NOMO-1 treated with DMSO at 0.1 percent for 48 hours (cell line): Measurements from ENCODE around the gene PDE8A.

ENCODE experiments used
- DNase-seq: peaks from one replicate; lab custom pipeline; 2025; ENCODE audit not compliant: unreplicated experiment; lab: John Stamatoyannopoulos, UW

Gene PDE8A

GRCh38 chr15:85071061-85071460, 89.4 kb downstream of the PDE8A start:
- no peak for DNase-seq

- DNase-seq = no peak
Observed at GRCh38 chr15:85071504-85071903, 89.8 kb downstream of the PDE8A start.

DNA sequence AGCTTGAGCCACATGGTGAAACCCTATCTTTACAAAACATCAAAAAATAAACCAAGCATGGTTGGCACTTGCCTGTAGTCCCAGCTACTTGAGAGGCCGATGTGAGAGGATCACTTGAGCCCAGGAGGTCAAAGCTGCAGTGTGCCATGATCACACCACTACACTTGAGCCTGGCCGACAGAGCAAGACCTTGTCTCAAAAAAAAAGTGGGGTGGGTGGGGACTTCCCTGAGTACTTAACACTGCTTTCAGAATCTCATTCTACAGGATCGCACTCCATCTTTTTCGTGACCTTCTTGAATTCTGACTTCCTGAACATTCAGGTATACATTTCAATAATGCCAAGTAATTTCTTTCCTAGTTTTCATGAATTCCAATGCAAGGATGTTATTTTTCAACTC, 91.3 kb downstream of the PDE8A start:
- no peak for DNase-seq

GRCh38 chr15:85073556-85074194, 92.0 kb downstream of the PDE8A start:
- no peak for DNase-seq

DNA sequence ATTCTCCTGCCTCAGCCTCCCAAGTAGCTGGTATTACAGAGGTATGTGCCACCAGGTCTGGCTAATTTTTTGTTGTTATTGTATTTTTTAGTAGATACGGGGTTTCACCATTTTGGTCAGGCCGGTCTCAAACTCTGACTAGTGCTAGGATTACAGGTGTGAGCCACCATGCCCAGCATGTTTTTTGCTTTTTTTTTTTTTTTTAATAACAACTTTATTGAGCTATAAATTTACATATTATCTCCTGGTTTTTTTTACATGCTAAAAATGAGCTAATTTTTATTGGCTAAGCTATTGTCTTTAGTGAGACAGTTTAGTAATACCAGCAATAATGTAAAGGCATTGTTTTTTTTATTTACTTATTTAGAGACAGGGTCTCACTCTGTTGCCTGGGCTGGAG, 105.2 kb downstream of the PDE8A start:
- DNase-seq = no peak

DNA sequence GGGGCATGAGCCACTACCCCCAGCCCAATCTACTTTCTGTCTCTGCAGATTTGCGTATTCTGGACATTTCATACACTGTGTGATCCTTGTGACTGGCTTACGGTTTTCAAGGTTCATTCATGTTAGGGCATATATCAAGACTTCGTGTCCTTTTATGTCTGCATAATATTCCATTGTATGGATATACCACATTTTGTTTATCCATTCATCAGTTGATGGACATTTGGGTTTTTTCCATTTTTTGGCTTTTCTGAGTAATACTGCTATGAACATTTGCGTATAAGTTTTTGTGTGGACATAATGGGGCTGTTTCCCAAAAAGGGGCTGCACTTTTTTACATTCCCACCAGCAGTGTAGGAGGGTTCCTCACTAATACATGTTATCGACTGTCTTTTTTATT, 106.6 kb downstream of the PDE8A start:
- DNase-seq = no peak

DNA sequence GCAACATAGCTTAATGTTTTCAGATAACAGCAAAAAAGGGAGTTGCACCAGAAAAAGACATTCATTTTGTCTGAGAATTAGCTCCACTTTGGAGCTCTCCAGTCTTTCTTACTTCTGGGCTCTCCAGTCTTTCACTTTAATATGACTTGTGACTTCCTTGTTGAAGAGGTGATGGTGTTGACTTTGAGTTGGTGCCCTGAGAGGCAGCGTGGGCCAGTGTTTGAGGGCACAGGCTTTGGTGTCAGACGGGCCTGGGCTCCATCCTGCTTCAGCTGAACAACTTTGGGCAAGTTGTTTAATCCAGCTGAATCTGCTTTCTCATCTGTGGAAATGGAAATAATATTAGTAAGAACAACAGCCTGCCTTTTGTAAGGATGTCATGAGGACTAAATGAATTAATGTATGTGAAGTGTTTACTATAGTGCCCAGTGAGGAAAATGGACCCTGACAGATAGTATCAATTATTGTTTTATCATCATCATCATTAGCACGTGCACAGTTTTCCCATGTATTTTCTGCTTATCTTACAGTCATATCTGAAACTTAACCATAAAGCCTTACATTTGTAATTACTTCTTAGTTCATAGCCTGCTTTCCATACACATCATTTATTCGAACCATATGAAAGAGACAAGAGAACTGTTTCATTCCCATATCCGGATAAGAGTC, 108.4 kb downstream of the PDE8A start:
- no peak for DNase-seq

- DNase-seq = no peak
Observed at GRCh38 chr15:85091990-85092389, 110.3 kb downstream of the PDE8A start.

GRCh38 chr15:85094685-85095084, 113.0 kb downstream of the PDE8A start:
- no peak for DNase-seq

DNA sequence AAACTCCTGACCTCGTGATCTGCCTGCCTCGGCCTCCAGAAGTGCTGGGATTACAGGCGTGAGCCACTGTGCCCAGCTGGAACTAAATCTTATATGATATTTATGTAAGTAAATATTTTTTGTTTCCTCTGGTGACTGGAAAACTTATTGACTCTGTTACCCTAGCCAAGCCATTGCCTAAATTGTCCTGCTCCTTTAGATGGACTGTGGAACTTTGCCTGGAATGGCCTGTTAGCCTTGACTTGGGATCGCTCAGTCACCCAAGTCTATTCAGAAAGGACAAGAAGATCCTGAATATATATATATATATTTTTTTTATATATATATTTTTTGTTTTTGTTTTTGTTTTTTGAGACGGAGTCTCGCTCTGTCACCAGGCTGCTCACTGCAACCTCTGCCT, 113.9 kb downstream of the PDE8A start:
- no peak for DNase-seq

GRCh38 chr15:85097250-85097649, 115.6 kb downstream of the PDE8A start:
- DNase-seq = no peak

DNA sequence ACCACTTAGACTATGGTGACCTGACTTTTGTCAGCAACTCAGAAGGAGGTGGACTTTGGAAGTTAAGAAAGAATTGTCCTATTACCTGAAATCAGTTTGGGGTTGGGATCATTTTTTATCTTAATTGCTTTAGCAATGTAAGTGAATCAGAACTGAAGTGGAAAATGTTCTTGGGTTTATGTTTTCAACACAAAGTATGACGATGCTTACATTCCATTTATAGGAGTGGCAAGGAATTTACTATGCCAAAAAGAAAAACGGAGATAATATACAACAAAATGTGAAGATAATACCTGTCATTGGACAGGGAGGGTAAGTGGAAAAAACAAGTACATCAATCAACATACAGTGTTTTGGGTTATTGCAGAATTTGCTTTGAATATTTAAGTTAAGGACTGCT, 116.1 kb downstream of the PDE8A start:
- DNase-seq = no peak

- no peak for DNase-seq
Observed at GRCh38 chr15:85099195-85099803, 117.6 kb downstream of the PDE8A start.

DNA sequence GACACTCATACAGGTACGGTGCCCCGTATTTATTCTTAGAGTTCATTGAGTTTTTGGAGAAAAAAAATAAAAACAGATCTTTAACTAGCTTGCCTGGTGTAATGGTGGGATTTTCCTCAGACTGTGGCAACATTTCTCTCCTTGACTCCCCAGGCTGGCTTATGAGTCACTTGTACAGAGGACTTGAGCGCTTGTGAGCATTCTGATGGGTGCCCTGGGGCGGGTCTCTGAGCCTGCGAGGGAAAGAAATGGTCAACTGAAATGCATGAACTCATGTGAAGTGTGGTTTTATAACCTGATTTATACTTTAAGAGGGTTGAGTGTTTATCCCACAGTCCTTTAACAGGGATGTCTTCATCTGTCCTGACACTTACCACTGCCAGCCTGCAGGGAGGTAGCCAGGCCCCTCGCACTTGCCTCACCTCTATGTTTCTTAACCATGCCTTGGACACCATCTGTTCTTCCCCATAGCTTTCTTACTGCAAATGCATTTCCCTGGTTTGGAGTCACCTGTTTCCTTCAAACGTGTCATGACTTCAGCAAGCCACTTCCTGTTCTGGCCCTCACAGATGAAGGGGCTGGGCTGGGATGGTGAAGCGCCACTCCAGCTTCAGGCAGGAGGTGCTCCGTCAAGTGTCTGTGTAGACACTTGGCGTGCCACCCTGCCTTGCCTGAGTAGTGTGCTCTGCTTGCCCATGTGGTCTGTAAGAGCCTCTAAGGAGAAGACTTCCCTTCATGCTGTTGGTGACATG, 118.7 kb downstream of the PDE8A start:
- peak; percentile 7 for DNase-seq

DNA sequence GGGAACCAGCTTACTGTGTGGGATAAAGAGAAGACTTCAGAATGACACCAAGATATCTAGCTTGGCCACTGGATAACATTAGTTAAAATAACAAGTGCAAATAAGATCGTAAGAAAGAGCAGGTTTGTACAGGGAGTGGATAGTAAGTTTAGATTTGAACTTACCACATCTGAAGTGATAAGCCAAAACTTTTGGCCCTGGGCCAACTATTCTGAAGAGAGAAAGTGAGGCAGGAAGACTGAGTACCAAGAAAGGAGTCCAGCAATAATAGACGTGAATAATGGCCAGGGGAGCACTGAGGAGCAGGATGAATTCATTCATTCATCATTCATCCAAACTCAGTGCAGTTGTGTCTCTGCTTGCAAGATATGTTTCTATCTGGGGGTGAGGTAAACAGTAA, 122.9 kb downstream of the PDE8A start:
- DNase-seq = no peak

DNA sequence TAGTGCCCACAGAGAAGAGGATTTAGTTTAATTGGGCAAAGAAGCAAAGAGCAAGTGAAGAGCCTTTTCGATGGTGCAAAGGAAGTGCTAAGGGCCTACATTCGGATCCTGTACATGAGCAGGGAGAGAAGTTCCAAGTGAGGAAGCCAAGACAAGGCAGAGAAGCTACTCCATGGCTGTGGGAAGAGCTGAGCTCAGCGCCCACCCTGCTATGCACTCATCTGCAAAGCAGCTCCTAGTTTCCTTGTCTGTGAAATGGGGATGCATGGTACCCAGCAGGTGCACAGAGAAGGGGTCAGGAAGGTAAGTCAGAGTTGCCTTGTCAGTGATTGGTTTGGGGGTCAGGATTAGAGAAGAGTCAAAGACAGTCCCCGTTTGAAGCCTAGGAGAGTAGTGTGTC, 126.5 kb downstream of the PDE8A start:
- no peak for DNase-seq

DNA sequence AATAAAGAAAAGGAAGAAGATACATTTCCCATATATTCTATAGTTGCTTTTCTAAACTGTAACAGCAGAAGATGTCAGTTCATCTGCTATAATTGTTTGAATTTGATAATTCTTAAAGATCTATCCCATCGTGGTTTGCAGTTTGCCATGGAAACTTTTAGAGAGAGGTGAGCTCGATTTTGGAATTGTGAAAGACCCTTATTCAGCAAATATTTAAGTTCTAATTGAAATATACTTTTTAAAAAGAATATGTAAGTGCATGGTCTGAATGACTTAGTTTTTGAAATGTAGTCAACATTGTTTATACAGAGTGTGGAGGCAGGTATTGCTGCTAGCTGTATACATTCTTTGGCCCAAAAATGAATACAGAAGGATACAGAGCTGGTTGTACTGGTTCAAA, 127.7 kb downstream of the PDE8A start:
- DNase-seq = no peak

DNA sequence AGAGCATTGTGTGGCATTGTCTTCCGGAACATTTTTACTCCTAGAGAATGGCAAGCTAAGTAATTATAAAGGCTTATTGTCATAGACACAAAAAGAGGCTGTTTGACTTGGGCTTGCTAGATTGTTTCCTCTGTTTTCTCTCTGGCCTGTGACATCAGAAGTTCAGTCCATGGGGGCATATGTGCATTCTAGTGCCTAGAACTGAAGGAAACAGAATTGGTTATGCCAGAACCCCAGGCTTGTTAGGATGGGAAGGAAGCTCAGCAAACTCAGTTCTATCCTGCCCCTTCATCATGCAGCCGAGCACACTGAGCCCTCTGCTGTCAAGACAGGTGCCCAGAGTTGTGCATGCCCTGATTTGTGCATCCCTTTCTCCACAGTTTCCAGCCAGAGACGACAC, 131.3 kb downstream of the PDE8A start:
- no peak for DNase-seq

DNA sequence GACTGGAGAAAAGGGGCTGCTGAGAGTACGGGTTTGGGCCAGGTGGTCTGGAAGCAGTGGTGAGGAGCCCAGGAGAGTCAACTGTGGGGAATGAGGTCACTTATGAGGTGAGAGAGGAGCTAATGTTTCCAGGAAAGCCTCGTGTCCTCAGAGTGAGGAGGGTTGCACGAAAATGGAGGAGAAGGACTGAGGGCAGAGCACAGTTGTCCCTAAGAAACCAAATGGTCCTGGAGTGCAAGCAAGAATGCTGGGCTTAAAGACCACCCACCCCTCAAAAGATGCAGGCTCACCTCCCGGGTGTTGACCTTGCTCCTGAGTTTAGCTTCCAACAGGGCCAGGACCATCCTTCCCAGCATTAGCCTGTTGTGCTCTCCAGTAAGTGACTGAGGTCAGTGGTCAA, 133.2 kb downstream of the PDE8A start:
- DNase-seq = no peak

GRCh38 chr15:85116066-85116465, 134.4 kb downstream of the PDE8A start:
- DNase-seq = no peak

DNA sequence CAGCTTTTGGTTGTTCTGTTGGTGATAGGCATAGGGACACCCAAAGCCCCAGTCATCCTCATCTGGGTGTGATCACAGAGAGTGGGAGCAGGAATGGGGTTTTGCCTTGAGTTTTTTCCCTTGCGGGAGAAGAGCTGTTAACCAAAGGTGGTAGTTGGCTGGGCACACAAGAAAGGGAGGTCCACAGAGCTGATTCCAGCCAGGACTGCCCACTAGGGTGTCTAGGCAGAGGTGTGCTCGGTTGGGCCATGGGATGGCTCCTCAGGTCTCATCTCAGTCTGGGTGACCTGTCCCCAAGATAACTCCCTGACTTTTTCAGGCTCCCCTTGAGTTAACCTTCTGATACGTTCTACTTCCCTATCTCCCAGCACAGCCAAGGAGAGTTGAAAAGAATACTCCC, 134.8 kb downstream of the PDE8A start:
- no peak for DNase-seq
